Measurements from ENCODE around the gene FDXACB1.

- TF ChIP-seq CTCF (IDR thresholded peaks at IDR 0.05) (no peak), POLR2A (IDR thresholded peaks at IDR 0.05) (no peak), POLR2AphosphoS5 (IDR thresholded peaks at IDR 0.05) (no peak)
Measured at GRCh38 chr11:111851636-111852035, 27.3 kb downstream of the FDXACB1 start.

All from sigmoid colon (tissue), 4 donors.